ENCODE results near the gene SLC23A2.

SLC23A2 gene

GRCh38 chr20:4929686-4930397 is 71.5 kb downstream of the SLC23A2 start:
- H3K36me3 ChIP-seq (ENCODE audit: low read depth): no peaks in the 10 kb centered on the region
- H3K27ac ChIP-seq (ENCODE audit: poor library complexity, severe bottlenecking): no peak overlapping the region
- no peak for DNase-seq (ENCODE audit: low spot score)
- H3K27me3 ChIP-seq (ENCODE audit: insufficient read depth, poor library complexity, severe bottlenecking): no peaks in the 10 kb centered on the region
- TF ChIP-seq, protein P1, sequence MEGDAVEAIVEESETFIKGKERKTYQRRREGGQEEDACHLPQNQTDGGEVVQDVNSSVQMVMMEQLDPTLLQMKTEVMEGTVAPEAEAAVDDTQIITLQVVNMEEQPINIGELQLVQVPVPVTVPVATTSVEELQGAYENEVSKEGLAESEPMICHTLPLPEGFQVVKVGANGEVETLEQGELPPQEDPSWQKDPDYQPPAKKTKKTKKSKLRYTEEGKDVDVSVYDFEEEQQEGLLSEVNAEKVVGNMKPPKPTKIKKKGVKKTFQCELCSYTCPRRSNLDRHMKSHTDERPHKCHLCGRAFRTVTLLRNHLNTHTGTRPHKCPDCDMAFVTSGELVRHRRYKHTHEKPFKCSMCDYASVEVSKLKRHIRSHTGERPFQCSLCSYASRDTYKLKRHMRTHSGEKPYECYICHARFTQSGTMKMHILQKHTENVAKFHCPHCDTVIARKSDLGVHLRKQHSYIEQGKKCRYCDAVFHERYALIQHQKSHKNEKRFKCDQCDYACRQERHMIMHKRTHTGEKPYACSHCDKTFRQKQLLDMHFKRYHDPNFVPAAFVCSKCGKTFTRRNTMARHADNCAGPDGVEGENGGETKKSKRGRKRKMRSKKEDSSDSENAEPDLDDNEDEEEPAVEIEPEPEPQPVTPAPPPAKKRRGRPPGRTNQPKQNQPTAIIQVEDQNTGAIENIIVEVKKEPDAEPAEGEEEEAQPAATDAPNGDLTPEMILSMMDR (IDR thresholded peaks at IDR 0.05; ENCODE audit: poor library complexity, severe bottlenecking): no peak
- no peak overlapping the region for H3K4me3 ChIP-seq (ENCODE audit: severe bottlenecking)
- H3K9me3 ChIP-seq (ENCODE audit: severe bottlenecking): no peaks in the 10 kb centered on the region
- peaks cover 8% of the 10 kb centered on the region for H3K4me1 ChIP-seq (ENCODE audit: insufficient read depth, poor library complexity, severe bottlenecking)
- no peak for ATAC-seq (ENCODE audit: low read depth)

GRCh38 chr20:4926531-4927156 is 74.7 kb downstream of the SLC23A2 start:
- DNase-seq (ENCODE audit: low spot score): no peak
- H3K27ac ChIP-seq (ENCODE audit: poor library complexity, severe bottlenecking): peak overlapping the region; percentile 39
- H3K27me3 ChIP-seq (ENCODE audit: insufficient read depth, poor library complexity, severe bottlenecking): no peaks in the 10 kb centered on the region
- no peaks in the 10 kb centered on the region for H3K36me3 ChIP-seq (ENCODE audit: low read depth)
- H3K4me1 ChIP-seq (ENCODE audit: insufficient read depth, poor library complexity, severe bottlenecking): peaks cover 8% of the 10 kb centered on the region
- H3K9me3 ChIP-seq (ENCODE audit: severe bottlenecking): no peaks in the 10 kb centered on the region
- no peak for ATAC-seq (ENCODE audit: low read depth)
- TF ChIP-seq, protein P1 (IDR thresholded peaks at IDR 0.05; ENCODE audit: poor library complexity, severe bottlenecking): no peak
- H3K4me3 ChIP-seq (ENCODE audit: severe bottlenecking): no peak overlapping the region

DNA sequence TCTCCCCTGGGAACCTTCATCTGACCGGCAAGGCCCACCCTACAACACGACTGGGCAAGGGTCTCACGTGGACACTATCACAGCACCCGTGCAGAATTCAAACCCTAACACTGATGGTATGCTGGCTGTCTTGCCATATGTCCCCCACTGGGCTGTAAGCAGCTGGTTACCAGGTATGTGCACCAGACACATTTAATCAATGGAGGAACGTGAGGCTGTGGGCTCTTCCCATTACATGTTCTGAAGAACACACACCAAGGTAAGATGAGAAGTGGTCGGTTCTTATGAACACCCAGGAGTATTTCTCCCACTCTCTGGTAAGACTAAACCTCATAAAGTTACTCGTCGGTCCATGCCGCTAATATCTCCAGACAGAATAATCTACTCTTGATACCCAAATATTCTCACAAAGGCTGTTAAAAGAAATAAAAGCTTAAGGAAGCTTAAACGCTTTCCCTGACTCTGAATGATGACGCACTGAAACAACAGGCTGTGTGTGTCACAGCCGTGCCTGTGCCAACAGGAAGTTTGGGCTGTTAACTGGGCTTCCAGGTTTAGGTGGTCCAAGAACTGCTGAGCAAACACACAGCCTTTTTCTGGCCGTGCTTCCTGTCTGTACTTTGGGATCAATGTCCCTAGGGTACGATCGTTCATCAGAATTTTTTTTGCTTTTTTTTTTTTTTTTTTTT is 75.3 kb downstream of the SLC23A2 start:
- H3K27me3 ChIP-seq (ENCODE audit: insufficient read depth, poor library complexity, severe bottlenecking): no peaks in the 10 kb centered on the region
- no peaks in the 10 kb centered on the region for H3K36me3 ChIP-seq (ENCODE audit: low read depth)
- ATAC-seq (ENCODE audit: low read depth) (peak; percentile 82), DNase-seq (ENCODE audit: low spot score) (no peak)
- TF ChIP-seq, protein P1 (IDR thresholded peaks at IDR 0.05; ENCODE audit: poor library complexity, severe bottlenecking): no peak
- H3K4me1 ChIP-seq (ENCODE audit: insufficient read depth, poor library complexity, severe bottlenecking): peaks cover 8% of the 10 kb centered on the region
- no peaks in the 10 kb centered on the region for H3K9me3 ChIP-seq (ENCODE audit: severe bottlenecking)
- H3K27ac ChIP-seq (ENCODE audit: poor library complexity, severe bottlenecking): peak overlapping the region; percentile 39
- H3K4me3 ChIP-seq (ENCODE audit: severe bottlenecking): no peak overlapping the region

DNA sequence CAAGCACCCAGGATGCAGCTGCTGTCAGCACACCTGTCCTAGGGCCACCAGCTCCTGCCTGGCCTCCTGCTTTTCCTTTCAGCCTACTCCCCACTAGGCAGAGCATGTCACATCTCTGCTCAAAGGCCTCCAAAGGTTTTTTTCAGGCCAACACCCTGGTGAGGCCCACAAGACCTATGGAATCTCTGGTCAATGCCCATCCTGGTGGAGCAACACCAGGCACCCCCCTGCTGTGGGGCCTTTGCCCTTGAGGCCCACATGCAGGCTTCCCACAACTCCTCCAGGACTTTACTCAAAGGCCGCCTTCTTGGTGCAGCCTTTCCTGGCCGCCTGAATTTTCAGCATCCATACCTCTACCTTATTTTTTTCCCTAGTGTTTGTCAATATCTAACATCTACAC is 76.9 kb downstream of the SLC23A2 start:
- no peak for ATAC-seq (ENCODE audit: low read depth)
- no peak overlapping the region for H3K4me3 ChIP-seq (ENCODE audit: severe bottlenecking)
- peaks cover 8% of the 10 kb centered on the region for H3K4me1 ChIP-seq (ENCODE audit: insufficient read depth, poor library complexity, severe bottlenecking)
- no peaks in the 10 kb centered on the region for H3K9me3 ChIP-seq (ENCODE audit: severe bottlenecking)
- H3K27ac ChIP-seq (ENCODE audit: poor library complexity, severe bottlenecking): no peak overlapping the region
- H3K36me3 ChIP-seq (ENCODE audit: low read depth): no peaks in the 10 kb centered on the region
- TF ChIP-seq, protein P1 (IDR thresholded peaks at IDR 0.05; ENCODE audit: poor library complexity, severe bottlenecking): no peak
- DNase-seq (ENCODE audit: low spot score): no peak
- H3K27me3 ChIP-seq (ENCODE audit: insufficient read depth, poor library complexity, severe bottlenecking): no peaks in the 10 kb centered on the region
